ENCODE results near the gene ZBTB16. TPM values are rescaled to one million over a fixed set of nuclear protein-coding genes. Genes with fewer than 3 reads are reported as not detected.
A peak's percentile ranks its signal among the peaks of the same experiment; 100 is the strongest.

Gene ZBTB16
- total and polyA plus RNA-seq, 11 donors, result 15.3 to 130 (median 62.8) TPM

DNA sequence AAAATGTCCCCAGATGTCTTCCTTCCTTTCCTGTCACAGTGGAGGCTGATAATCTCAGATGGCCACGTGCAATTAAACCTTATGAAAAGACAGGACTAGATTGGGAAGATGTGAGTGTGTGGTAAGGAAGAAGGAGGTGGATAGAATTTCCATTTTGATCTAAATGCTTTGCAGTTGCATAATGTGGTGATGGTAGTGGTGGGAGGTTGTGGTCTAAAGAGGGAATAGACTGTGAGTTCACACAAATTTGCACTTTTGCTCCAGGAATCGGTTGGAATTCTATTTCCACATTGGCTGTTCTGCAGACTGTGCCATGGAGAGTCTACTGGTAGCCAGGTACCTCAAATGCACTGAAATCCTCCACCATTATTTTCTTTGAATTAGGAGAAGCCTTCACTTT lies 93.3 kb downstream of the ZBTB16 start:
- Histone ChIP-seq H3K4me1 (peaks cover 28 to 100% (median 71%) of the 10 kb centered on the region in 12 donors), H3K9me3 (no peaks in the 10 kb centered on the region), H3K27ac (peak overlapping the region in 5 of 12 donors; percentile 19 to 100 (median 97)), H3K4me3 (no peak overlapping the region), H3K27me3 (no peaks in the 10 kb centered on the region), H3K36me3 (peaks cover 0 to 16% (median 8%) of the 10 kb centered on the region in 9 donors)
- 78 to 91% (median 86%) methylated on average over 2 of the region's 2 CpGs for WGBS, 4 donors
- ATAC-seq, result no peak
- intact Hi-C loops (cut with DNase I), result no loop called here
- no peak for DNase-seq
- TF ChIP-seq, protein P1, sequence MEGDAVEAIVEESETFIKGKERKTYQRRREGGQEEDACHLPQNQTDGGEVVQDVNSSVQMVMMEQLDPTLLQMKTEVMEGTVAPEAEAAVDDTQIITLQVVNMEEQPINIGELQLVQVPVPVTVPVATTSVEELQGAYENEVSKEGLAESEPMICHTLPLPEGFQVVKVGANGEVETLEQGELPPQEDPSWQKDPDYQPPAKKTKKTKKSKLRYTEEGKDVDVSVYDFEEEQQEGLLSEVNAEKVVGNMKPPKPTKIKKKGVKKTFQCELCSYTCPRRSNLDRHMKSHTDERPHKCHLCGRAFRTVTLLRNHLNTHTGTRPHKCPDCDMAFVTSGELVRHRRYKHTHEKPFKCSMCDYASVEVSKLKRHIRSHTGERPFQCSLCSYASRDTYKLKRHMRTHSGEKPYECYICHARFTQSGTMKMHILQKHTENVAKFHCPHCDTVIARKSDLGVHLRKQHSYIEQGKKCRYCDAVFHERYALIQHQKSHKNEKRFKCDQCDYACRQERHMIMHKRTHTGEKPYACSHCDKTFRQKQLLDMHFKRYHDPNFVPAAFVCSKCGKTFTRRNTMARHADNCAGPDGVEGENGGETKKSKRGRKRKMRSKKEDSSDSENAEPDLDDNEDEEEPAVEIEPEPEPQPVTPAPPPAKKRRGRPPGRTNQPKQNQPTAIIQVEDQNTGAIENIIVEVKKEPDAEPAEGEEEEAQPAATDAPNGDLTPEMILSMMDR (IDR thresholded peaks at IDR 0.05), result no peak
- no peak for TF ChIP-seq POLR2A (IDR thresholded peaks at IDR 0.05)

DNA sequence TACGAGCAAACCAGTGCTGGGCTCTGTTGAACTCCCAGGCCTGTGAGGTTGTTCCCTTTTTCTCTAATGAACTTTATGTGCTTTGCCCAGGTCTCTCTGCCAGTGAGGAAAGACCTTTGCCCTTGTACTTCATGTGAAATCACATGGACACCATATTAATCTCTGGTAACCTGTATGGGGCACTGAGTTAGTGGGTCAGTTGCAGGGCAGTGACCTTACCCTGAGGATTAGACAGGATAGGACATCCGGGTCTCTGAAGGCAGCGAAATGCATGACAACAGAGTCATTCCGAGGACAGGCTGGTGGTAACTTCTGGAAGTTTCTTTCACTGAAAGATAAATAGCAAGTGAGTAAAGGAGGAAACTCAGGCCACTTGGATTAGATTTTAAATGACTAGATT lies 93.7 kb downstream of the ZBTB16 start:
- Histone ChIP-seq H3K4me3 (no peak overlapping the region), H3K27me3 (no peaks in the 10 kb centered on the region), H3K9me3 (no peaks in the 10 kb centered on the region), H3K27ac (peak overlapping the region in 6 of 12 donors; percentile 19 to 100 (median 84)), H3K36me3 (peaks cover 0 to 16% (median 8%) of the 10 kb centered on the region in 9 donors), H3K4me1 (peaks cover 30 to 100% (median 73%) of the 10 kb centered on the region in 12 donors)
- no peak for ATAC-seq
- 84 to 98% (median 90%) methylated on average over 4 of the region's 4 CpGs for WGBS, 4 donors
- no peak for DNase-seq
- TF ChIP-seq, protein P1 (IDR thresholded peaks at IDR 0.05), result no peak
- no peak for TF ChIP-seq POLR2A (IDR thresholded peaks at IDR 0.05)
- intact Hi-C loops (cut with DNase I), result no loop called here

DNA sequence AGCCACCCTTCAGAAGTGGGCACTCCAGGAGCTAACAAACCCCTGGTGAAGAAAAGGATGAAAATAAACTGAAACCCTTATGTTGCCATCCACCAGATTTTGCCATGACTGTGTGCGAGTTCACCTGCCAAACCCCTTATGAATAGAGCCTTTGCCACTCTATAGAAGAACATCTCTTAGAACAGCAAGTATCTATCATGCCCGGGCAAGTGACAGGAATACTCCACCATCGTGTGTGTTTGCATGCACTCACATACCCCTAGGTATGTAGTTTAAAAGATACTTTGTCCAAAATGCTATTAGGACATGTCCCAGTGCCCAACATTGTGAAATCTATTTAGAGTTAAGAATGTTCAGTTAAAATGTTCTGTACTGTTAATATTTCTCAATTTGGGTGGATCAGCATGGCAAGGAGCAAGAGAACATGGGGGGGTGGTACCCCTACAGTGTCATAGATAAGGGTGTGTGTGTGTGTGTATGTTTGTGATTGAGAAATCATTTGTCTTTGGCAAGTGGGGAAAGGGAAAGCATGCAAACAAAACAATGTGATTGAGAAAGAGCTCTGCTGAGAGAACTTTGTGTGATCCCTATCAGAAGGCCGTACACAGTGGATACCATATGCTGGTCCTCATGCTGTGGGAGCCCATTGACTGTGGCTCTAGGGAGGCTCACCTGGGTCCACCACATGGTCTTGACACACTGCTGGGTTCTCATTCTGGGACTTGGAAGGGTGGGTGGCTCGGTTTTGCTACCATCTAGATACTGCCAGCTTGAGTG lies 94.9 kb downstream of the ZBTB16 start:
- TF ChIP-seq, protein P1 (IDR thresholded peaks at IDR 0.05), result no peak
- no peak for TF ChIP-seq POLR2A (IDR thresholded peaks at IDR 0.05)
- H3K9me3 ChIP-seq, result no peaks in the 10 kb centered on the region
- intact Hi-C loops (cut with DNase I), result no loop called here
- no peak for DNase-seq
- WGBS, 4 donors, result 74 to 79% (median 76%) methylated on average over 5 of the region's 5 CpGs
- no peaks in the 10 kb centered on the region for H3K27me3 ChIP-seq
- peaks cover 0 to 18% (median 8%) of the 10 kb centered on the region in 9 donors for H3K36me3 ChIP-seq
- ATAC-seq, result peak; percentile 3 to 72 (median 28)
- H3K27ac ChIP-seq, result peak overlapping the region; percentile 24 to 100 (median 70)
- no peak overlapping the region for H3K4me3 ChIP-seq
- peaks cover 40 to 100% (median 79%) of the 10 kb centered on the region in 12 donors for H3K4me1 ChIP-seq

DNA sequence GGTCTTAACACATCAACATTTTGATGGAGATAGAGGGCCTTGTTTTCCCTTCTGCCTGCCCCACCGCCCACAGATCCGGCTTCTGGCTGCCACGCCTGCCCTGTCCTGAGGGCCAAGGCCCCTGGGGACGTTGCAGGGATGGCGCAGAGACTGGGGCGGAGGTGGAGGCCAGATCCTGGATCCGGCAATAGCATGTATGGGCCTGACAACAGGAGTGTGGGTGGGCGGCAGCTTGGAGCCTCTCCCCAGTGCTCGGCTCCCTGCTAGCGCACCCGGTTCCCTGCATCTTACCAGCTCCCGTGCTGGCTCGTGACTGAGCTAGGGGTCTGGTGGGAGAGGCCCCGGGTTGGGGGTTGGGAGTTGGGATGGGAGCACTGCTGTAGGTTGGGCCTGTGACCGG lies 95.6 kb downstream of the ZBTB16 start:
- DNase-seq (no peak), ATAC-seq (peak in 3 of 4 donors; percentile 2 to 9 (median 4))
- peaks cover 37 to 98% (median 76%) of the 10 kb centered on the region in 12 donors for H3K4me1 ChIP-seq

More for the DNA sequence above, 95.6 kb downstream of the ZBTB16 start:
- Histone ChIP-seq H3K9me3 (no peaks in the 10 kb centered on the region), H3K27me3 (no peaks in the 10 kb centered on the region), H3K27ac (peak overlapping the region; percentile 24 to 100 (median 70)), H3K36me3 (peaks cover 0 to 18% (median 8%) of the 10 kb centered on the region in 9 donors), H3K4me3 (no peak overlapping the region)
- intact Hi-C loops (cut with DNase I), result no loop called here
- 74 to 86% (median 85%) methylated on average over 12 to 15 of the region's 15 CpGs for WGBS, 4 donors
- TF ChIP-seq POLR2A (IDR thresholded peaks at IDR 0.05), result peak in 1 of 2 donors; percentile 9
- TF ChIP-seq, protein P1 (IDR thresholded peaks at IDR 0.05), result no peak

Measured in heart left ventricle (tissue), 16 donors.